GM19099 (cell line): ENCODE results near the gene MAMSTR.

Experiments used
- POLR2A ChIP-seq: IDR thresholded peaks from 3 replicates; pipeline ENCODE4 v1.6.1; 2011; ENCODE audit warnings: low read depth; ENCODE audit not compliant: insufficient read length; ENCODE audit errors: extremely low read depth

MAMSTR gene

DNA sequence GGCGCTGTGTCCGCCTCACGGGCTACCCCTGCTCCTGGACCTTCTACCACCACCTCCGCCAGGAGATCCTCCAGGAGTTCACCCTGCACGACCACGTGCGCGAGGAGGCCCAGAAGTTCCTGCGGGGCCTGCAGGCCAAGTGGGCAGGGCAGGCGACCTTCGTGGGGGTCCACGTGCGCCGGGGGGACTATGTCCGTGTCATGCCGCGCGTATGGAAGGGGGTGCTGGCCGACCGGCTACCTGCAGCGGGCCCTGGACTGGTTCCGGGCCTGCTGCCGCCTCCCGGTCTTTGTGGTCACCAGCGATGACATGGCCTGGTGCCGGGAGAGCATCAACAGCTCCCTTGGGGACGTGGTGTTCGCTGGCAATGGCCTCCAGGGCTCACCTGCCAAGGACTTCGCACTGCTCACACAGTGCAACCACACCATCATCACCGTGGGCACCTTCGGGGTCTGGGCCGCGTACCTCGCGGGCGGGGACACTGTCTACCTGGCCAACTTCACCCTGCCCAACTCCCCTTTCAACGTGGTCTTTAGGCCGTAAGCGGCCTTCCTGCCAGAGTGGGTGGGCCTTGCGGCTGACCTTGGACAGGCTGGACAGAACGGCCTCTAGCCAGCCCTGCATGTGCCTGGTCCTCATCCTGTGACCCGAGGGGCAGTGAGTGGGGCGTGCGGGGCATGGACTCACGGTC lies 38.9 kb downstream of the MAMSTR start:
- TF ChIP-seq POLR2A: no peak

DNA sequence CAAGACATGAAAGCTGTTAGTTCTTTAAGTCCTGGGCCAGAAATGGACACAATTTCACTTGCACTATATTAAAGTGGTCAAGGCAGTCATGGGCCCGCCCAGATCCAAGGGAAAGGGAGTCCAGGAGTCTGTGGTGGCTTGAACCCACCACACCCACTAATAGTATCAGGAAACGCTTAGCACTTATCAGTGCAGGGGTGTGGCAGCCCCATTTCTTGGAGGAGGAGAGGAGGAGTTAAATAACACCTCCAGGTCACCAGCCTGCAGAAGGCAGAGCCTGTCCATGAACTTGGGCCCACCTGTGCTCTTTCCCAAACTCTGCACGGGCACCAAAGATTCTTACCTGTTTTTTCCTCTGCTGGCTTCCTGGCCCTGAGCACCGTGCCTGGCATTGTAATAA lies 41.3 kb downstream of the MAMSTR start:
- no peak for TF ChIP-seq POLR2A

DNA sequence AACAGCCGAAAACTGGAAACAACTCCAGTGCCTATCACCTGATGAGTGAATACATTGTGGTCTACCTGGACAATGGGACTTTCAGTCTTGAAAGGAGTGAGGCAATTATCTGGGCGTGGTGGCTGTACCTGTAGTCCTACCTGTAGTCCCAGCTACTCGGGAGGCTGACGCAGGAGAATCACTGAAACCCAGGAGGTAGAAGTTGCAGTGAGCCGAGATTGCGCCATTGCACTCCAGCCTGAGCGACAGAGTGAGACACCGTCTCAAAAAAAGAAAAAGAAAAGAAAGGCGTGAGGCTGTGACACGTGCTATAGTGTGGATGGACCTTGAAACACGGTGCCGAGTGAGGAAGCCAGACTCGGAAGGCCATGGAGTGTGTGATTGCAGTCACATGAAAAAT lies 42.6 kb downstream of the MAMSTR start:
- TF ChIP-seq POLR2A: no peak

DNA sequence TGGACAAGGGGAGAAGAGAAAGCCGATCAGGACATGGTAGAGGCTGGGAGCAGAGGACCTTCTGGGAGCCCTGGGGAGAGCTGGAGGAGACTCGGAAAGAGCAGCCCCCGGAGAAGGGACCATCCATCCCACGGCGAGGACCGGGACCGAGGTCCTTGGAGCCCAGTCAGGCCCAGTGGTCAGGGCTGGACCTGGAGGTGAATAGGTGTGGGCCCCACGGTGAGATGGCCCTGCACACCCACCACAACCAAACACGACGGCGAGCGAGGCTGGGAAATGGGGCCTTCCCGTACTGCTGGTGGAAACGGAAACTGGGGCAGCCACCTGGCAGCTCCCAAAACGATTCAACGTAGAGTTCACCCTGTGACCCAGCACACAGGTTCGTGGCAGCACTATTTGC lies 43.0 kb downstream of the MAMSTR start:
- TF ChIP-seq POLR2A: no peak

DNA sequence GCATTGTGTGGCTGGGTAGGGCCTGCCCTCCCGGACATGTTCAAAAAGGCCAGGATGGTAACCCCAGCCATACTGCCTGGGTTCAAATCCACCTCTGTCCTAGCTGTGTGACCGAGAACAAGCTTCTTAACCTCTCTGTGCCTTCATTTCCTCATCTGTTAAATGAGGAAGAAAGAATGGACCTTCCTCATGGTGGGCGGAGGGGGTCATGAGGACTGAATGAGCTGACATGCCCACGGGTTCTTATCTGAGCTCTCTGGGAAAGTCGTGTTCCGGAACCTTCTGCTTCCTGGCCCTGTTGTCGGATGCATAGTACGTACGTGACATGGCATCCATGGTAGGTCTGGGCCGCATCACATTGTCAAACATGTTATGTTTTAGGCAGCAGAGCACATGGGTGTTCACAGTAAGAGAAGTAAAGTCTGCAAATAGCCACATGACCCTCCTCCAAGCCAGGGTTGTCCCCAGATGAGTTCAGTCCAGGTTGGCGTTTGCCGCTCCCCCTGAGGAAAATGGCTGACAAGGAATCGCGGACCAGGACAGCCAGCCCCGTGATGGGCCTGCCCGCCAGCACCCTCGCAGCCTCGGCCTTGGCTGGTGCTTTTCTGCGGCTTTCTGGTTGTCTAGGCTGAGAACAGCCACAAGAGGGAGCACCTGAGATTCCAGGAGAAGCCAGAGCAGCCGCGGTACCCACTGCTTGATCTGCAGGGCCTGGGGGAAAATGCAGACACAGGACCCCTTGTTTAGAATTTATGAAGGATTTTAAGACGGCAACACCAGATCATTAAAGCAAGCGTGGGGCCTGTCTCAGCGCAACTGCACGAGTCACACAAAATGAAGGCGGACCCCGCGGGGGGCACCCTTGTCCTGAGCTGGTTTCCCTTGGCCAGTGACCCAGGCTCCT lies 44.4 kb downstream of the MAMSTR start:
- TF ChIP-seq POLR2A: no peak

DNA sequence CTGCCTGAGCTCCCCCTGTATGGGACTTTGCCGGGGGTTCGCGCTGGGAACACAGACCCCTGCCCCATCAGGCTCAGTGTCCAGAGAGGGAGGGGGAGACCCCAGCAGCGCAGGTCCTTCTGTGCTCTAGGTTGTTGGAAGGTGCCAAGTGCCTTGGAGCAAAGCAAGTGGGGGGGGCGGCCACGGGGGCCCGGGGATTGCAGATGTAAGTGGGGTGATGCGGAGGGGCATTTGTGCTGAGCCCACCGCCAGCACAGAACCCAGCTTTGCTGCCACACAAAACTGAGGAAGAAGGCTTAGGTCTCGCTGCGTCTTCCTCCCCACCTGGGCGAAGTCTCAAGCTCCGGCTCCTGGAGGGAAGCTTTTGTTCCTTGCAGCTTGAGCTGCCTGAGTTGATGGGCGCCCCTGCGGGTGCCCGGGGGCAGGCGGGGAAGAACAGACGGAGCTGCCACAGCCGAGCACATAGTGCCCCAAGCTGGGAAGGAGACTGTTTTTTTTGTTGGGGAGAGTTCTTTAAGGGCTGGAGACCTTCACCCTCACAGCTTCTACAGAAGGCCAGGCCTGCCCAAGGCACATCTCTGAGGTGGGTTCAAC lies 45.2 kb downstream of the MAMSTR start:
- no peak for TF ChIP-seq POLR2A

DNA sequence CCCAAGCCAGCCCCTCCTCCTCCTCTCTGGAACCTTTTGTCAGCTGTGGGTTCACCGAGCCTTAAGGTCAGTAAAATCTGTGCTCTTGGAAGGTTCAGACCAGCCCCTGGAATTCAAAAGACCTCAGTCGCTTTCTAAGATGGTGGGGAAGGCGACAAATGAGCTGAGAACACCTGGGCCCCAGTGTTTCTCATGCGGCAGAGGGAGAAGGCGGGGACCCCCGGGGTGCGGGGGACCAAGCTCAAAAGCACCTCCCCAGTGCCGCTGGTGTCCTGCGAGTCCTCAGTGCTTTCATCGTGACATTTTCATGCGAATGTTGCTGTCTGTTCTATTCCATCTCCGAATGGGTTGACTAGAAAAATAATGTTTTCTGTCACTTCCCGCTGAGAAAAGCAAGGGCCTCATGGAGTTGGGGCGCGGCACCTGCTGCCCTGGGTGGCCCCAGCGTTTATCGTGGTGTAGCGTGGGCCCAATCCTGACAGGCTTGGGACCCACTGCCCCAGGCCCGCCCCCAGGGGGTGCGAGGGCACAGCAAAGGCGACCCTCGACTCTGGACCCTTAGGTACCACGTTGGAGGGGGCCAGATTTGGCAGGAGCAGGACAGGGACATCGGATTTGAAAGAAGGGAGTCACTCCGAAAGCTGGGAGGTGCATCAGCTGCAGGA lies 46.0 kb downstream of the MAMSTR start:
- no peak for TF ChIP-seq POLR2A

DNA sequence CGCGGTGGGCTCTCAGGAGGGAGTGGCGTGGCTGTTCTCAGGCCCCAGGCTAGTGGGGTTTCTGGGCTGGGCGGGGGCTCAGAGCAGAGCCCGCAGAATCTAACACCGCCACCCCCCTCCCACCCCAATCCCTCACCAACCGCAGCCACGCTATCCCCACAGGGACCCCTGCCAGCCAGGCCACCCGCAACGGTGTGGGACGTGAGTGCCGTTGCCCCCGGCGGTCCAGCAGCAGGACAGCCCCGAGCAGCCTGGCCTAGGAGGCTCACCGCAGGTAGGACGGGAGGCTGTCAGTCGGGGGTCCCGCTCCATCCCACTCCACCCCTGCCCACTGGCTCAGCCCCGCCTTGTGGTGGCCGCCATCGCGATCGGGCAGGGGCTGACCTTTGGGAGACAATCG lies 46.5 kb downstream of the MAMSTR start, which contains the start of gene NTN5:
Gene NTN5, minus strand, starts transcription at position 24 of the 400 bp plus-strand sequence. CDS start 2,031 bp downstream, outside the sequence.
- TF ChIP-seq POLR2A: no peak

DNA sequence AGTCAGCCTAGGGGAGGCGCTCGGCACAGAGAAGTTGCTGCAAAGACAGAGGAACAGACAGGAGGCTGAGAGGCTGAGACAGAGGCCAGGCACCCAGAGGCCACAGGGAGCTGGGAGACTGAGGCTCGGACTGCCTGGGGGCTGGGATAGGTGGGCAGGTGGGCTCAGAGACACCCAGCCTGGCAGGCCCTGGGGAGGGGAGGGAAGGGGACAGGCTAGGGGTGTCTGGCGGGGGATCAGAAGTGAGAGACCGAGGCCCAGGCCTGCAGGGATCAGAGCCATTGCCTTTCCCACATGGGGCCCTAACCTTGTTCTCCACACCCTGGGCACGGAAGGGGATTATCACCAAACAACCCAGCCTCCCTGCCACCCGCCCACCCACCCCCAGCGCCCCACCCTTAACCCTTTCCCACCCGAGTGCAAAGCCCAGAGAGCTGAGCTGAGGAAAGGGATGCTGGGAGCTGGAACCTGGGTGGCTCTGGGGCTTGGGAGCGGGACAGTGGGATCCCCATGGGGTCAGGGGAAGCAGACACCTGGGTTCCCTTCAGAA lies 48.0 kb downstream of the MAMSTR start:
- no peak for TF ChIP-seq POLR2A

DNA sequence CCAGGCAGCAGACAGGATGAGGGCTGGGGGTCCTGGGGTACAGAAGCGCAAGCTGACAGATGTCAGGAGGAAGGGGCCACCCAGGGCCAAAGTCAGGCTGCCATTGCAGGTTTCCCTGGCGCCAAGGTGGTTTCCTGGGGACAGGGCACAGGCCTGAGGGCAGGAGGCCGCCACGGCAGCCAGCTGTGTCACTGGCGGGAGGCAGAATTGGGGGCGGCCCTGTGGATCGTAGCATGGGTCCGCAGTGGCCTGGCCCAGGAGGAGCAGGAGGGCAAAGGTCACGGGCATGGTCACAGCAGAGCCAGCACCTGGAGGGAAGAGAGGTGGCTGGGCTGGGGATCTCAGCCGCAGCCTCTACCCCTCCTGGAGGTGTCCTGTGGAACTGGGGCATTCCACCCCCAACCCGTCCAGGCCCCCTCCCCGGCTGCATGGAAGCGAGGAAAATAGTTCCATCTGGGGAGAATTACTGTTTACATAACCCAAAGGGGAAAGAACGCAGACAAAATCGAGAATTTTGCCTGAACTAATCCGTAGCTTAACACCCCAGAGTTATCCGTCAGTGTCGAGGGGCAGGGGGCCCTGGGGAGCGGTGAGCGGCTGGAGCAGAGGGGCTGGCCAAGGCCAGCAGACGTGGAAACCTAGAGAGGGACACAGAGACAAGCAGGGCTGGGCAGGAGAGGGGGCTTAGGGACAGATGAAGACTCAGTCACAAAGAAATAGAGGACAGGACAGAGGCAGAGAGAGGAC lies 48.7 kb downstream of the MAMSTR start:
- TF ChIP-seq POLR2A: no peak

DNA sequence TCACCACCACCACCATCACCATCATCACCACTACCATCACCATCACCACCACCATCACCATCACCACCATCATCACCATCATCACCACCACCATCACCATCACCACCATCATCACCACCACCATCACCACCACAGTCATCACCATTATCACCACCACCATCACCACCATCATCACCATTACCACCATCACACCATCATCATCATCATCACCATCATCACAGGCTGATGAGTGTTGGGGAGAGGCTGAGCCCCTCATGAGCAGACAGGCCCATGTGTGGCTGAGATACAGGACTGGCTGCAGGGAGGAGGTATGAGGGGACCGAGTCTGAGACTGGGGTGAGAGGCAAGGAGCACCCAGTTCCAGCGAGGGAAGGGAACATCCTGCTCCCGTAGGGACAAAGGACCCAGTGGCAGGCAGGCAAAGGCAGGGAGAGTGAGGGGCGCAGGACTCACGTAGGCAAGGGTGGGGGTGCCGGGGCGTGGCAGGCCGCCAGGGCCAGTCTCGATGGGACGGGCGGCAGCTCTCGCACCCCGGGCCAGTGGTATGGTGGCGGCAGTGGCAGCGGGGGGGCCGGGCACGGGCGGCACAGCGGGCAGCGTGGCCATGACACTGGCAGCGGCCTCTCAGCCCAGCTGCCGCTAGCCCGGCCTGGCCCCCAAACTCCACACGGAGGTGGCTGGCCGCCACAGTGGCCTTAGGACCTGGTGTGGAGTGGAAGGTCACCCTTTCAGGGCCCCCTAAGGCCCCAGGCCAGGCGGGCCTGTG lies 49.4 kb downstream of the MAMSTR start:
- TF ChIP-seq POLR2A: no peak

DNA sequence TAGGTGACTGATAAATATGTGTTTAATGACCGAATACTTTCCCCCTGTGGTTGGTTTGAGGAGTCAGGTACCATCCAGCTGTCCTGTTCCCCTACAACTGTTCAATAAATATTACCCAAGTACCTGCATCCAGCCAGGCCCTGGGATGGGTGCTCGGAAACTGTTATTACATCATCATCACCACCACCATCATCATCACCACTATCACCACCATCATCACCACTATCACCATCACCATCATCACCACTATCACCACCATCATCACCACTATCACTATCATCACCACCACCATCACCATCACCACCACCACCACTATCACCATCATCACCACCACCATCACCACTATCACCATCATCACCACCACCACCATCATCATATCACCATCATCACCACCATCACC lies 50.8 kb downstream of the MAMSTR start:
- TF ChIP-seq POLR2A: no peak

DNA sequence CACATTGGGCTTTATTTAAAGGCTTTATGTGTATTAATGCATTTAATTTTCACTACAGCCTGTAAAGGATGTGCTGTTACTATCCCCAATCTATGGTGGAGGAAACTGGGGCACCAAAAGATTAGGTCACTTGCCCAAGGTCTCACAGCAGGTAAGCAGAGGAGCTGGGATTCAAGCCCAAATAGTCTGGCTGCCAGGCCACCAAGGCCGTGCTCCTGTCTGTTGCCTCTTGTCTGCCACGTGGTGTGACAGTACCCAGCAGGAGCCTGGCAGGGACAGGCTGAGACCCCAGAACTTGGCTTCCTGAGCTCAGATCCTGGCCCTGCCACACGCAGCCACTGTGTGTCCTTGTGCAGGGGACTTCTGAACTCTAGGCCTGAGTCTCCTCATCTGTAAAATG lies 51.2 kb downstream of the MAMSTR start:
- TF ChIP-seq POLR2A: no peak

DNA sequence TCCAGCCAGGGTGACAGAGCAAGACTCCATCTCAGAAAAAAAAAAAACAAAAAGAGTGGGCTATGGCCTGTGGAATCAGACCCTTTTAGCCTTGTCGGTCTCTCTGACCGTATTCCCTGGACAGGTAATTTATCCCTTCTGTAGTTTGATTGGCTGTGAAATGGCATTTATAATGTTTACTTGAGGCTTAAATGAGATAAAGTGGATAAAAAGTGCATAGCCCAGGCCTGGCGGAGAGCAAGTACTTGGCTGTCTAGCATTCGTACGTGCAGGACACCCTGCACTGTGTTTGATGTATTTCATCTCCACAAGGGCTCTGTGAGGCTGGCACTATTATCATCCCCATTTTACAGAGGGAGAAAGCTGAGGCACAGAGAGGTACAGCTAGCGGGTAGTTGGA lies 53.7 kb downstream of the MAMSTR start:
- TF ChIP-seq POLR2A: no peak

DNA sequence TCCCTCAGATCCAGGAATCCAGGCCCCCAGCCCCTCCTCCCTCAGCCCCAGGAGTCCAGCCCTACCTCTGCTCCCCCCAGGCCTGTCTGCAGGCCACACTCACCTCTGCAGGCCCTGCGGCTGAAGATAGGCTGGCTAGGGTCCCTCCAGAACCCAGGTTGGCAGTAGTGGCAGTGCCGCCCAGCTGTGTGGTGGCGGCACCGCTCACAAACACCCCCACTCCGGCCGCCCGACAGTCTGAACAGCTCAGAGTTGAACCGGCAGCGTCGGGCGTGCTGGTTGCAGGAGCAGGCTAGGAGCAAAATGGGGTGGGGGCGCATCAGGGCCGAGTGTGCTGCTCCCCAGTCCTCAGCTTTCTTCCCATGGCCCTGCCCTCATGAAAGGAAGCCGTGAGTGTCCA lies 55.0 kb downstream of the MAMSTR start:
- no peak for TF ChIP-seq POLR2A
